Liver (tissue), 2 donors: ENCODE results near the gene GMPR.

ENCODE experiments used
- CTCF ChIP-seq: fragments of 150-350 bp; IDR thresholded peaks from 2 replicates; pipeline ENCODE4 v1.5.1; 2017; ENCODE audit warnings: improper control_type of control experiment, low read depth, low read length; ENCODE audit not compliant: missing input control
- ZBTB33 ChIP-seq: IDR thresholded peaks from 2 replicates; pipeline ENCODE4 v1.6.1; 2016; ENCODE audit warnings: antibody characterized with exemption
- donor health status: healthy.

- TF ChIP-seq CTCF (no peak), ZBTB33 (no peak)
Observed at GRCh38 chr6:16305788-16306187, 67.4 kb downstream of the GMPR start.
